A673 (cell line): Measurements from ENCODE around the gene CUEDC2. TPM values are rescaled to one million over a fixed set of nuclear protein-coding genes. Genes with fewer than 3 reads are reported as not detected.
A peak's percentile ranks its signal among the peaks of the same experiment; 100 is the strongest.

Experiments used
- BruUV-seq: library from RNA; stranded (reverse); fragments of 400-500 nt; replicated peaks from 2 replicates; lab custom pipeline; 2021; lab: Mats Ljungman, UMichigan
- CTCF ChIA-PET: fragments of 300-600 bp; sonication (Branson Sonifier 250); formaldehyde crosslinking; loops from one replicate; lab custom pipeline; 2022; ENCODE audit warnings: antibody characterized with exemption; lab: Charles Lee
- POLR2A ChIA-PET: fragments of 300-600 bp; sonication (Branson Sonifier 250); formaldehyde crosslinking; loops from one replicate; lab custom pipeline; 2022; ENCODE audit warnings: antibody characterized with exemption; ENCODE audit not compliant: low non-redundant PET; lab: Charles Lee
- DNase-seq: peaks from one replicate; pipeline ENCODE4 v3.0.0-alpha.2; 2015; ENCODE audit warnings: low spot score
- H3K27ac ChIP-seq: fragments of 200-600 bp; sonication (generic); 2 replicates; pipeline ENCODE4 v1.5.1; 2016; ENCODE audit warnings: mixed run types, low read depth, mild to moderate bottlenecking, mixed read lengths, antibody characterized with exemption, low read length; ENCODE audit not compliant: poor library complexity, severe bottlenecking
- H3K27me3 ChIP-seq: fragments of 200-600 bp; sonication (generic); replicated peaks from 2 replicates; pipeline ENCODE4 v1.6.1; 2017; ENCODE audit warnings: mixed run types, low read depth, mild to moderate bottlenecking, mixed read lengths, antibody characterized with exemption, low read length; ENCODE audit not compliant: insufficient read depth, poor library complexity
- H3K36me3 ChIP-seq: fragments of 200-600 bp; sonication (generic); 2 replicates; pipeline ENCODE4 v1.6.1; 2016; ENCODE audit warnings: mixed run types, mild to moderate bottlenecking, mixed read lengths, antibody characterized with exemption, low read length; ENCODE audit not compliant: insufficient read depth, poor library complexity, severe bottlenecking
- H3K4me1 ChIP-seq: fragments of 200-600 bp; sonication (generic); 2 replicates; pipeline ENCODE4 v1.6.1; 2017; ENCODE audit warnings: mixed run types, mild to moderate bottlenecking, mixed read lengths, antibody characterized with exemption, low read length; ENCODE audit not compliant: insufficient read depth, poor library complexity, severe bottlenecking
- H3K4me3 ChIP-seq: fragments of 200-600 bp; sonication (generic); 2 replicates; pipeline ENCODE4 v1.5.1; 2016; ENCODE audit warnings: low read depth, mixed run types, mild to moderate bottlenecking, mixed read lengths, low read length; ENCODE audit not compliant: poor library complexity, severe bottlenecking
- H3K9me3 ChIP-seq: fragments of 200-600 bp; sonication (generic); 2 replicates; pipeline ENCODE4 v1.6.1; 2016; ENCODE audit warnings: mixed run types, low read depth, mild to moderate bottlenecking, mixed read lengths, antibody characterized with exemption, low read length; ENCODE audit not compliant: poor library complexity, severe bottlenecking
- CTCF ChIP-seq: fragments of 300-800, 200-600 bp; sonication (generic); conservative IDR thresholded peaks from 2 replicates; pipeline ENCODE4 v1.5.1; 2017; ENCODE audit warnings: low read depth, mild to moderate bottlenecking, antibody characterized with exemption, low read length, moderate library complexity, mixed read lengths
- EZH2 ChIP-seq: fragments of 200-600 bp; sonication (generic); IDR thresholded peaks from 2 replicates; pipeline ENCODE4 v1.6.1; 2017; ENCODE audit warnings: borderline replicate concordance, low read depth, mild to moderate bottlenecking, mixed read lengths, antibody characterized with exemption, low read length; ENCODE audit not compliant: poor library complexity, severe bottlenecking
- intact Hi-C: fragments of 100-400 bp; cut with micrococcal nuclease; formaldehyde crosslinking; loops from one replicate; pipeline ENCODE4 v1.10.0; 2022; ENCODE audit not compliant: unreplicated experiment
- total RNA-seq: library from RNA; stranded (reverse); gene quantifications from 2 replicates; pipeline ENCODE4 v1.2.3, GENCODE V29; 2021

The CUEDC2 gene
- total RNA-seq, 1 experiment from 2014 or later: 63.7 TPM

GRCh38 chr10:102424916-102425315 lies 7.5 kb downstream of the CUEDC2 start:
- intact Hi-C loops: no loop called here
- Histone ChIP-seq H3K36me3 (peaks cover 8% of the 10 kb centered on the region), H3K27ac (no peak overlapping the region), H3K9me3 (no peaks in the 10 kb centered on the region), H3K4me3 (no peak overlapping the region), H3K4me1 (peaks cover 10% of the 10 kb centered on the region), H3K27me3 (no peaks in the 10 kb centered on the region)
- POLR2A ChIA-PET: no interaction called here
- no TSS peak for BruUV-seq
- TF ChIP-seq CTCF: no peak
- no peak for TF ChIP-seq EZH2
- CTCF ChIA-PET: no interaction called here
- no peak for DNase-seq

GRCh38 chr10:102424145-102424544 lies 8.2 kb downstream of the CUEDC2 start:
- Histone ChIP-seq H3K9me3 (no peaks in the 10 kb centered on the region), H3K4me1 (peaks cover 12% of the 10 kb centered on the region), H3K4me3 (no peak overlapping the region), H3K27me3 (no peaks in the 10 kb centered on the region), H3K27ac (no peak overlapping the region), H3K36me3 (peaks cover 8% of the 10 kb centered on the region)
- intact Hi-C loops: no loop called here
- DNase-seq: no peak
- TF ChIP-seq EZH2: no peak
- TF ChIP-seq CTCF: no peak
- ChIA-PET POLR2A (interaction anchor here (0.5 kb wide), 1 partner anchor 11 kb away, joined by 3 read pairs; no protein-coding TSS in a partner anchor), CTCF (interaction anchor here (1.6 kb wide), 1 partner anchor 194 kb away, joined by 5 read pairs; no protein-coding TSS in a partner anchor)
- no TSS peak for BruUV-seq

- POLR2A ChIA-PET: interaction anchor here (0.5 kb wide), 1 partner anchor 12 kb away, joined by 3 read pairs; no protein-coding TSS in a partner anchor
- Histone ChIP-seq H3K27ac (no peak overlapping the region), H3K27me3 (no peaks in the 10 kb centered on the region), H3K4me1 (peaks cover 16% of the 10 kb centered on the region), H3K4me3 (no peak overlapping the region), H3K36me3 (peaks cover 8% of the 10 kb centered on the region), H3K9me3 (no peaks in the 10 kb centered on the region)
- intact Hi-C loops: no loop called here
- TF ChIP-seq EZH2 (no peak), CTCF (no peak)
- DNase-seq: no peak
- TSS peak; percentile 51 for BruUV-seq
- CTCF ChIA-PET: interaction anchor here (0.5 to 1.6 kb wide), 4 partner anchors 30 to 193 kb away, joined by 3 to 9 read pairs (median 4); no protein-coding TSS in a partner anchor
Measured at GRCh38 chr10:102423372-102423968, 8.9 kb downstream of the CUEDC2 start.
